K562 treated with DMSO at 1 percent for 48 hours (cell line): ENCODE results near the gene NEK6. TPM values are rescaled to one million over a fixed set of nuclear protein-coding genes. Genes with fewer than 3 reads are reported as not detected.

ENCODE experiments used
- total RNA-seq: library from RNA; unstranded; fragments of 300-600 nt; gene quantifications from 2 replicates; pipeline ENCODE4 v1.2.3, GENCODE V29; 2022; ENCODE audit warnings: low replicate concordance; ENCODE audit errors: extremely low read depth

The NEK6 gene
- total RNA-seq, result not detected in 2 replicates

GRCh38 chr9:124257844-124258606, at the start of gene NEK6:
NEK6 (plus strand) TSS chr9:124257949; CDS start chr9:124301965, 44,016 bp downstream.

Other genes starting within 250 kb of the NEK6 start
- not detected in 2 replicates for gene LHX2, start 246.2 kb upstream of the NEK6 start, total RNA-seq
- gene PSMB7, start 157.5 kb downstream of the NEK6 start, total RNA-seq, result not detected in 2 replicates
- gene ADGRD2, start 192.5 kb downstream of the NEK6 start, total RNA-seq, result not detected in 2 replicates
- not detected in 2 replicates for gene NR5A1, start 249.4 kb downstream of the NEK6 start, total RNA-seq